NCI-H2227 treated with DMSO at 0.1 percent for 48 hours (cell line): ENCODE measurements around the gene THRB.
"Not testable (repeated sequence)": the region's sequence is repeated elsewhere in the genome, so short reads cannot be mapped to it uniquely, and the experiment has no call there.

Experiments used
- DNase-seq: peaks from one replicate; lab custom pipeline; 2025; lab: John Stamatoyannopoulos, UW

THRB gene

GRCh38 chr3:24094818-24095217 is 399.8 kb downstream of the THRB start:
- DNase-seq = not testable (repeated sequence)

DNA sequence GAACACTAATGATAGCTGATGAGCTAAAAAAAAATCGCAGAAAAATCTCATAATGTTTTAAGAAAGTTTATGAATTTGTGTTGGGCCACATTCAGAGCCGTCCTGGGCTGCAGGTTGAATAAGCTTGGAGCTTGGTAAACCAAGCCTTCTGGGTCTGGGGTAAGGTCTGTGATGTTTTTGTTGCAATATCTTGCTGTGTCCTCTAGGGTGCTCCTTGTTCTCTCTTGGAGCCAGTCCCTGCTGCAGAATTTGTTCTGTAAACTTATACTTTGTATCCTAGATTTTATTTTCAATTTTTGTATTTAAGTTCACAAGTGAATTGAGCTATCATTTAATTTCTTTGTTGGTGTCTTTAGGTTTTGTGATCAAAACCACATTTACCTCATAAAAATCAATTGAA is 405.9 kb downstream of the THRB start:
- no peak for DNase-seq

GRCh38 chr3:24087469-24087868 is 407.2 kb downstream of the THRB start:
- DNase-seq = no peak

DNA sequence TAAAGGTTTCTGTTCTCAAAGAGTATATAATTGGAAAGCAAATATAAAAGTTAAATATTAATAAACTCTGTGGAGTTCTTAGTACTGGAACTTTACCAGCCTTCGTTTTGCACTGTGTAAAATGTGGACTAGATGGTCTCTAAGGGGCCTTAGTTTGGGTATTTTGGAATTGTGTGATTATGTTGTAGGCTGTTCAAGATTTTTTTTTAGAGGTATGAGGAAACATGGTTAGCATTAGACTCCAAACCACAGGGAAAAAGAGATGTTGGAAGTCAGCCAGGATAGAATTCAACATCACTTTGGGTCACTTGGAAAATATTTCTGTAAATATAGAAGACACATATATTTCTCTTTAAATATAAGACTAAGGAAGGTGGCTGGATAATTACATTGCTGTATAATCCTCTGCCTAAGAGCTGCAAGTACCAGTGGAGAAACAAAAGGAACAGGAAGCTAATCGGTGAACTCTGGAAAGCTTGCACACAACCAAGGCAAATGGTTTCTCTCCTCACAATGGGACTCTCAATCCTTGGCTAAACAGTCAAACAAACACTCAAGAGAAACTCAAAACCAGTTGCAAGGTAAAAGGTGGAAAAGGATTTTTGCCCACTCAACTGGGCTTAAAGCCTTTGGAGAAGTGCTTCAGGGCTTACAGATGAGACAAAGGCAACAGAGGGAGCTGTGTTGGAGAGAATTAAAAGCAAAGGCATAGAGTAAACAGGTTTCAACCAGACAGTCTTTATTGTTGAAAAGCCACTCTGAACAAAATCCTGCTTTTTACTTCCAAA is 407.8 kb downstream of the THRB start:
- no peak for DNase-seq

GRCh38 chr3:24086206-24086605 is 408.4 kb downstream of the THRB start:
- no peak for DNase-seq

DNA sequence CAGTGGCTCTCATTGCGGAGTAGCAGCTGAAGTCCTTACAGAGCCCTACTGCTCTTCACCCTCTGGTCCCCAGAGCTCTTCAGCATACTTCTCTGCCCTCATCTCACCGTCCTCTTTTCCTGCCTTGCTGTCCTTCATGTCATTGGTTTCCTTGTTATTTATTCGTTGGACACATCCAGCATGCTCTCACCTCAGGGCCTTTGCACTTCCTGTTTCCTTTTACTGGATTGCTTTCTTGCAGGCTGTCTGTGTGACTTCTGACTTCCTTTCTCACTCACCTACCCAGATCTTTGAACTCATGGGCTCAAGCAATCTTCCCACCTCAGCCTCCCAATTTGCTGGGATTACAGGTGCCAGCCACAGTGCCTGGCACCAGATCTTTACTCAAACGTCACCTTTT is 422.5 kb downstream of the THRB start:
- DNase-seq = no peak

DNA sequence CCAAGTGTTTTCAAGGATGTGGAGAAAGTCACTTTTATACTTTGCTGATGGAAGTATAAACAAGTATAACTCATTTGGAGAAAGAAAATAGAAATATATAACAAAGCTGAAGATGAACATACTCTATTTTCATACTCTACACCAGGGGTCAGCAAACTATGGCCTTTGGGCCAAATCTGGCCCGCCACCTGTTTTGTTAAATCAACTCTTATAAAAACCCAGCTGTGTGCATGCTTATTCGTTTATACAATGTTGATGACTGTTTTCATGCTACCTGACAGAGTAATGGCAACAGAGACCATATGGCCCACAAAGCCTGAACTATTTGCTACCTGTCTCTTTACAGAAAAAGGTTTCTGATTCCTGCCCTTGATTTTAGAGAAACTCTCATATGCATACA is 425.6 kb downstream of the THRB start:
- DNase-seq = no peak

- no peak for DNase-seq
These were observed 427.2 kb downstream of the THRB start for GRCh38 chr3:24067483-24067882.
